HFFc6 (cell line): ENCODE measurements around the gene LAMB4. TPM values are rescaled to one million over a fixed set of nuclear protein-coding genes. Genes with fewer than 3 reads are reported as not detected.

Experiments used
- DNase-seq: peaks from one replicate; pipeline ENCODE4 v3.0.0-alpha.2; 2018
- H3K27ac Mint-ChIP-seq: 2 replicates; pipeline ENCODE4 v1.8.0; 2020; ENCODE audit warnings: mild to moderate bottlenecking, mixed read lengths
- H3K27me3 Mint-ChIP-seq: 2 replicates; pipeline ENCODE4 v1.8.0; 2021; ENCODE audit warnings: mild to moderate bottlenecking, moderate library complexity, mixed read lengths; ENCODE audit not compliant: insufficient read depth
- H3K36me3 Mint-ChIP-seq: 2 replicates; pipeline ENCODE4 v1.8.0; 2021; ENCODE audit warnings: low read depth, mixed read lengths
- H3K4me1 Mint-ChIP-seq: 2 replicates; pipeline ENCODE4 v1.8.0; 2020; ENCODE audit warnings: low read depth, mixed read lengths
- H3K4me3 Mint-ChIP-seq: 2 replicates; pipeline ENCODE4 v1.8.0; 2020; ENCODE audit warnings: mild to moderate bottlenecking, moderate library complexity, mixed read lengths
- H3K9me3 Mint-ChIP-seq: 2 replicates; pipeline ENCODE4 v1.8.0; 2020; ENCODE audit warnings: mild to moderate bottlenecking, mixed read lengths
- CTCF ChIP-seq: fragments of 200-600 bp; sonication (generic); IDR thresholded peaks from 2 replicates; pipeline ENCODE4 v1.5.0; 2021; ENCODE audit warnings: antibody characterized with exemption, mild to moderate bottlenecking
- total RNA-seq, 6 experiments: library from RNA; stranded (reverse); fragmentation: NEBNext Ultra II Directional; extraction: Animal tissue kit (Norgen Biotek cat#: 25700); gene quantifications; 2 replicates in 1 of 6; 3 replicates in 5 of 6; pipeline ENCODE4 v1.2.3, GENCODE V29; 2021

The LAMB4 gene
- total RNA-seq, 6 experiments from 2014 or later: 0.16 to 0.24 TPM; not detected in 4

DNA sequence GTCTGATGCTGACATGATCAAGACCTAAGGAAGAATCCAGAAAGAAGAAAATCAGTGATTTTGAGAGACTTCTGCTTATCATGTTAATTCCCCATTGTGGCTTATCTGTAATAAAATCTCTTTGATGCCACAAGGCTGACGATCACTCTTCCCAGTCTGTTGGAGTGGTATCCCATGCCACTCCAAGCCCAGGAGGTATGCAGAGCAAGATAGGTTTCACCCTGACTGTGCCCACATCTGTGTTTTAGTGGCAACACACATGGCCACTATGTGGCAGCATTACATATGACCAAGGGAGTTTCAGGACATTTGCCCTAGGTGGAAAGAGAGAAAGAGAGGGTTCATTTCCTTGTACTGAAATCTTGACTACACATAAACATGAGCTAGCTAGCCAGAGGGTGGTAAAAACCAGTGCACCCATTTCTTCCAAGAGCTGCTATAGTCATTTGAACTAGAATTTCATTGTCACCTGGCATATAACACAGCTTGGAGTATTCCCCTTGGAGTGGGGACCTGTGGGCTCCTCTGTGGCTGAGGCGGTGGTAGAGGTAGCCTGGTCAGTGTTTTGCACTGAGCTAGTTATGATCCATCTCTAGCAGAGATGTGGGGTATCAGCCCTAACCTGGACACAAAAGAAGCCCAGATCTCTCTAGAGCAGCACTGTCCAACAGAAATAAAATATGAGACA, 20.8 kb downstream of the LAMB4 start:
- Mint-ChIP-seq H3K27ac (no peak overlapping the region), H3K27me3 (no peaks in the 10 kb centered on the region; the same call in 1 of the 2 replicates), H3K9me3 (no peaks in the 10 kb centered on the region), H3K36me3 (no peaks in the 10 kb centered on the region), H3K4me3 (no peak overlapping the region), H3K4me1 (peaks cover 5% of the 10 kb centered on the region)
- no peak for DNase-seq
- TF ChIP-seq CTCF: peak; percentile 68; the same call in 1 of the 2 replicates

DNA sequence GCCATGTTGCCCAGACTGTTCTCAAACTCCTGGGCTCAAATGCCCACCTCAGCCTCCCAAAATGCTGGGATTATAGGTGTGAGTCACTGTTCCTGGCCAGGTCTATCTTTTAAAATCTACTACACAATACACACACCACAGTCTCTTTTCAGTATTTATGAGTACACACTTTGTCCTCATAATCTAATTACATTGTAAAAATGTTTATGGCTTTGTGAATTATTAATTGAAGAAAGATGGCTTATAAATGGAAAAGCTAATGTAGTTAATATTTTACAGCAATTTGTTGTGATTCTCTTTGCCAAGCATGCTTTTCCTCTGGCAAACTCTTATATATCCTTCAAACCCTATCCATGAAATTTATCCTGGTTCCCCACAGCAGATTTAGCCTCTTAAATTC, 22.0 kb downstream of the LAMB4 start:
- DNase-seq: no peak
- H3K4me3 Mint-ChIP-seq: no peak overlapping the region
- no peak overlapping the region for H3K27ac Mint-ChIP-seq
- no peak for TF ChIP-seq CTCF
- no peaks in the 10 kb centered on the region for H3K9me3 Mint-ChIP-seq
- H3K27me3 Mint-ChIP-seq: no peaks in the 10 kb centered on the region; the same call in 1 of the 2 replicates
- H3K36me3 Mint-ChIP-seq: no peaks in the 10 kb centered on the region
- peaks cover 17% of the 10 kb centered on the region for H3K4me1 Mint-ChIP-seq

DNA sequence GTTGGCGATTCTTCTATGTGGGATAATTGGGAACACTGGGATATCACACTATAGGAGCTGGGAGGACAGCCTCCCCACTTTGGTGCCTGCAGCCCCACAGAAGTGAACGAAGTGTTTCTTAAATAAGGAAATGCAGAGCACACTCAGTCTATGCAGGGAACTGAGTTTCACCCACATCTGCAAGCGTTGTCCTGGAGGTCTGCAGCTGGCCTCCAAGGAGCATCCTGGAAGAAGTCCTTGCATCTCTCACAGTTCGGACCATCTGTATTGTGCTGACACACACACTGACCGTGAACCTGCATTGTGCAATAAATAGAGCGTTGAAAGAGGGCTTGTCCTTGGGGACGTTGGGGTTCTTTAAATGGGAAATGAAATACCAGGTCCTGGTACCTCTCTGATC, 25.8 kb downstream of the LAMB4 start:
- no peak for DNase-seq
- peaks cover 38% of the 10 kb centered on the region for H3K4me1 Mint-ChIP-seq
- no peaks in the 10 kb centered on the region; the same call in 1 of the 2 replicates for H3K27me3 Mint-ChIP-seq
- TF ChIP-seq CTCF: no peak
- no peaks in the 10 kb centered on the region for H3K36me3 Mint-ChIP-seq
- peak overlapping the region; percentile 84 for H3K27ac Mint-ChIP-seq
- no peaks in the 10 kb centered on the region for H3K9me3 Mint-ChIP-seq
- H3K4me3 Mint-ChIP-seq: no peak overlapping the region; the same call in 1 of the 2 replicates

DNA sequence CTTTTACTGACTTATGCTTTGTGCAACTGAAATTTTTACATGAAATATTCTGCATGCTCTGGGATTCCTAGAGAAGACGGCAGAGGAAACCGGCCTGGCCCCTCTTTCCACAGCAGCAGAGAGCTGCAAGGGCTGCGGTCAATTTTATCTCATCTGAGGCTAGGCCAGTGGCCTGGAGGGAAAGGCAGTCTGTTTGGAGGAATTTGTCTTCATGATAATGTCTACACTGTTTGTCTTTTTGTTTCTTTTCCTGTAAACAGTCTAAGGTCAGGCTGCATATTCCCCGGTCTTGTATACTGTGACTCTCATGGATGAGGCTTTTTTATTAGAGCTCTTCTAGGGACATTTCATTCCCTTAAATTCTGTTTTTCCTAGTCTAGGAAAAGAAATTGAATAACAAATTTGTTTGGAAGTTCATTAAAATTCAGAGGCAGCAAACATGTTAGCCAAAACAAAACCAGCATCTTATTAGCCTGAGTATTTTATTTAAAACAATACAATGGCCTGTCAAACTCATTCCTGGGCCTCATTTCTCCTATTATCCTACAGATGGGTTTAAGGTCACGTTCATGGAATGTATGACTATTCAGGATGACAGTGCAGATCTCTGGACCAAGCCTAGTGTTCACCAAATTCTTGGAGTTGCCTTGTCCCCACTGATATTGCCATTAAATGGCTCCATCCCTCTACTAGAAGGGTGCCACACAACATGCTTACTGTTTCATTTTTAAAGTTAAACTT, 26.4 kb downstream of the LAMB4 start:
- Mint-ChIP-seq H3K27ac (peak overlapping the region; percentile 84), H3K36me3 (no peaks in the 10 kb centered on the region)
- DNase-seq: peak; percentile 50

More for the DNA sequence above, 26.4 kb downstream of the LAMB4 start:
- TF ChIP-seq CTCF: no peak
- H3K27me3 Mint-ChIP-seq: no peaks in the 10 kb centered on the region; the same call in 1 of the 2 replicates
- peaks cover 44% of the 10 kb centered on the region for H3K4me1 Mint-ChIP-seq
- peak overlapping the region; percentile 34; the same call in 1 of the 2 replicates for H3K4me3 Mint-ChIP-seq
- no peaks in the 10 kb centered on the region for H3K9me3 Mint-ChIP-seq
